ENCODE measurements around the gene F8A1. TPM values are rescaled to one million over a fixed set of nuclear protein-coding genes. Genes with fewer than 3 reads are reported as not detected.
"Not testable (repeated sequence)": the region's sequence is repeated elsewhere in the genome, so short reads cannot be mapped to it uniquely, and the experiment has no call there.

Gene F8A1
- total RNA-seq, 4 donors from 2014 or later, result 1.8 to 18.1 (median 10.0) TPM; not detected in 1

- WGBS, 2 donors (ENCODE audit: low coverage in 1 of 2), result 72% methylated on average over 2 of the region's 2 CpGs; no CpG with 5 or more reads in 1 of the 2 donors
- in situ Hi-C loops (cut with MboI; ENCODE audit: low pct_ligation_motif_present in 1 of 4, low pct_unique_long_range_greater_than_20kb in 1 of 4, low sequenced_read_pairs in 3 of 4), result no loop called here
- Histone ChIP-seq H3K4me3 (no peak overlapping the region), H3K27ac (no peak overlapping the region), H3K4me1 (no peaks in the 10 kb centered on the region), H3K9me3 (no peaks in the 10 kb centered on the region), H3K36me3 (no peaks in the 10 kb centered on the region), H3K27me3 (no peaks in the 10 kb centered on the region)
- DNase-seq, result no peak
- intact Hi-C loops (cut with DNase I; ENCODE audit: low total_unique reads), result no loop called here
- no peak for TF ChIP-seq POLR2A (IDR thresholded peaks at IDR 0.05)
- no peak for TF ChIP-seq EP300 (IDR thresholded peaks at IDR 0.05; ENCODE audit: low read depth)
- no peak for TF ChIP-seq POLR2AphosphoS5 (IDR thresholded peaks at IDR 0.05)
- TF ChIP-seq CTCF (IDR thresholded peaks at IDR 0.05), result no peak
Observed at GRCh38 chrX:154914052-154914451, 27.9 kb downstream of the F8A1 start.

GRCh38 chrX:154918060-154918483 lies 31.9 kb downstream of the F8A1 start:
- no peaks in the 10 kb centered on the region for H3K9me3 ChIP-seq
- H3K4me1 ChIP-seq, result no peaks in the 10 kb centered on the region
- peak; percentile 43 to 60 (median 49) for TF ChIP-seq CTCF (IDR thresholded peaks at IDR 0.05)
- no peak for TF ChIP-seq EP300 (IDR thresholded peaks at IDR 0.05; ENCODE audit: low read depth)
- TF ChIP-seq POLR2AphosphoS5 (IDR thresholded peaks at IDR 0.05), result no peak
- TF ChIP-seq POLR2A (IDR thresholded peaks at IDR 0.05), result no peak
- H3K4me3 ChIP-seq, result peak overlapping the region in 1 of 4 donors; percentile 28
- H3K27ac ChIP-seq, result no peak overlapping the region
- no peaks in the 10 kb centered on the region for H3K27me3 ChIP-seq
- intact Hi-C loops (cut with DNase I; ENCODE audit: low total_unique reads) (no loop called here), in situ Hi-C loops (cut with MboI; ENCODE audit: low pct_ligation_motif_present in 1 of 4, low pct_unique_long_range_greater_than_20kb in 1 of 4, low sequenced_read_pairs in 3 of 4) (no loop called here)
- H3K36me3 ChIP-seq, result no peaks in the 10 kb centered on the region
- WGBS, 2 donors (ENCODE audit: low coverage in 1 of 2), result 13% methylated on average over 5 of the region's 5 CpGs; no CpG with 5 or more reads in 1 of the 2 donors
- DNase-seq, result peak; percentile 34

- H3K4me1 ChIP-seq; in situ Hi-C loops (cut with MboI; ENCODE audit: low pct_ligation_motif_present in 1 of 4, low pct_unique_long_range_greater_than_20kb in 1 of 4, low sequenced_read_pairs in 3 of 4); H3K4me3 ChIP-seq; intact Hi-C loops (cut with DNase I; ENCODE audit: low total_unique reads); H3K36me3 ChIP-seq; H3K9me3 ChIP-seq; DNase-seq; H3K27ac ChIP-seq; H3K27me3 ChIP-seq: not testable (repeated sequence)
- 93% methylated on average over 5 of the region's 5 CpGs; no CpG with 5 or more reads in 1 of the 2 donors for WGBS, 2 donors (ENCODE audit: low coverage in 1 of 2)
Observed at GRCh38 chrX:154924771-154925170, 38.6 kb downstream of the F8A1 start.

Small RNA genes lying within 50 kb of the gene (small RNA-seq; reads per million reads assigned to genes)
- gene MIR1184-1, result 0 reads per million in 4 donors

Other genes with a start within 250 kb of the F8A1 start
- not detected for gene CTAG2, start 232.8 kb upstream of the F8A1 start, total RNA-seq
- 1 to 10 TPM in 3 of 4 donors, under 1 TPM in 1; 0.37 to 4.4 (median 3.0) TPM for gene GAB3, start 135.3 kb upstream of the F8A1 start, total RNA-seq
- gene DKC1, start 123.5 kb upstream of the F8A1 start, total RNA-seq, result 100 to 1,000 TPM in 1 of 4 donors, 10 to 100 TPM in 3; 12.7 to 134 (median 24.9) TPM
- gene MPP1, start 80.9 kb upstream of the F8A1 start, total RNA-seq, result 10 to 100 TPM; 28.7 to 44.1 (median 32.8) TPM
- gene SMIM9, start 51.7 kb upstream of the F8A1 start, total RNA-seq, result not detected
- gene F8, start 136.4 kb downstream of the F8A1 start, total RNA-seq, result 1 to 10 TPM; 1.2 to 4.5 (median 4.0) TPM
- gene FUNDC2, start 140.5 kb downstream of the F8A1 start, total RNA-seq, result 10 to 100 TPM in 3 of 4 donors, 1 to 10 TPM in 1; 7.8 to 42.9 (median 32.9) TPM
- gene CMC4, start 184.8 kb downstream of the F8A1 start, total RNA-seq, result 10 to 100 TPM in 1 of 4 donors, 1 to 10 TPM in 2, not detected in 1; 1.4 to 11.7 (median 9.1) TPM
- gene MTCP1, start 184.8 kb downstream of the F8A1 start, total RNA-seq, result 10 to 100 TPM in 1 of 4 donors, 1 to 10 TPM in 3; 1.6 to 12.9 (median 7.1) TPM
- 10 to 100 TPM; 17.3 to 34.2 (median 19.1) TPM for gene BRCC3, start 185.2 kb downstream of the F8A1 start, total RNA-seq

Data from transverse colon (tissue), 4 donors.